Measurements from ENCODE around the gene ASPN.
A peak's percentile ranks its signal among the peaks of the same experiment; 100 is the strongest.

ASPN gene

DNA sequence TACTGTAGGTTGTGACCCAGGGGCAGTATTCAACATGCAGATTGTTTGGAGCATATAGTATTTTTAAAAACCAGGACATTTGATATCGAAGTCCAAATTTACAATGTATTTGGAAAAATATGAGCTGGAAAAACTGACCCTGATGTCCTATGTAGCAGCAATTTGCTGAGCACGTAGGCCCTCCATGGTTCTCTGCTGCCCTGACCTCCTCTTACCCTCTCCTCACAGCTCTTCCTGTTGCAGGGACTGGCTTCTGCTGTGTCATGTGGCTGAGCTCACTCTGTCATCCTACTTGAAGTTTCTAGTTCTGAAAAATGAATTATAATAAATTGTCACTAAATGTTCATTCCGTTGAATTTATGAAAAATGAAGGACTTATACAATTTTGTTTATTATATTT, 4.1 kb upstream of the ASPN start:
- Histone ChIP-seq H3K36me3 (ENCODE audit: control insufficient read depth, insufficient read depth, low read length) (no peaks in the 10 kb centered on the region), H3K9me3 (ENCODE audit: control insufficient read depth, insufficient read depth, low read length) (no peaks in the 10 kb centered on the region), H3K4me1 (ENCODE audit: control insufficient read depth, insufficient read depth, low read length) (0 out of 2 replicates have a peak, but pooled peaks cover 4% of the 10 kb centered on the region), H3K27ac (ENCODE audit: low read depth, low read length) (no peak overlapping the region), H3K4me3 (ENCODE audit: low read depth, low read length) (no peak overlapping the region), H3K9ac (ENCODE audit: low read depth, low read length) (no peak overlapping the region), H3K27me3 (ENCODE audit: control insufficient read depth, insufficient read depth, low read length) (no peaks in the 10 kb centered on the region)

DNA sequence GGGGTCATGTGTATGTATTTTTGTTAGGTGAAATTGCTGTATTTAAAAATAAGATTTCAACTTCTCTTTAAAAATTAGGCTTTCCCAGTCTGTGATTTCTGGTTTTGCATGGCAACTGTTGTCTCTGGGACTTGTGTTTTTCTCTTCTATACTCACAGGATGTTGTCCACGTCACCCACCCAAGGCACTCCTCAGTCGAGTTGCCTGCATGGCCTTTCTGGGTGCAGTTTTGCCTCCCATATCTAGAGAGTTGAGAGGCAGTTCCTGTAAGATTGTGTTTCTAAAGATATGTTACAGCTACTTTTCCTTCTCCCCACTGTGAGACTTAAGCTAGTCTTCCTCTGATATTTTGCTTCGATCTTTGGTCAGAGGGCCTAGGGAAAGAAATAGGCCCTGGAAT, 2.3 kb upstream of the ASPN start:
- H3K27ac ChIP-seq (ENCODE audit: low read depth, low read length): no peak overlapping the region

DNA sequence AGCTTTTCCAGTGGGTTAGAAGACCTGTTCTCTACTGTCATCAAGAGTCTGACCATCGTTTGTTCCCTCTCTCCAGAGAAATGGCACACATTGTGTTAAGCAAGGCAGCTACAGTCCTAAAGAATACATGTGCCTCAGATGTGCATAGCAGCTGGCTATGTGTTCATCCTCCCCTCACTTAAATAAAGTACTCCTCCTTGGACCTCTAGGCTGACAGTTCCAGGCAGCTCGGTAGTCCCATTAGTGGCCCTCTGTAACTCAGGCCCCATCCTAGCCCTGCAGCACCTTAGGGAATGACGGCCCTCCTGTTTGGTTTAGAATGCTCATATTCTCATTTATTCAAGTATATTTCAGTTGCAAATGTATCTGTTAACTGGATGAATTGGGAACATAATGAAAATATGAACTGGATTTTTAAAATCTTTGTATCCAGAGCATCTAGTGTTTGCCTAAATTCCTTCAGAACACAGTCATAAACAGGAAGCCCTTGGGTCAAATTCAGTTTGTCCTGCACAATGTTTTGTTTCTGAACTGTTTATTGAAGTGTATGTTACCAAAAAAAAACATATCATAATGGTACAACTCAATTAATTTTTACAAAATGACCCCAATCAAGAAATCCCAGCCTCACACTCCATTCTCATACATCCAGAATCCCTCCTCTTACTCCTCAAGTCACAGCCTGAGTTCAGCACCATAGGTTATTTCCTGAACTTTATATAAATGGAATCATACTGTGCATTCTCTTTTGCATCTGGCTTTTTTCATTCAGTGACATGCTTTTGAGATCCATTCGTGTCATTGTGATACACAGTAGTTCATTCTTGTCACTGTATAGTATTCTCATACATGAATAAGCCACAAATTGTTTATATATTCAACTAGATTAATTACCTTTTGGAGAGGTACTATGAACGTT, 1.6 kb upstream of the ASPN start:
- no peaks in the 10 kb centered on the region for H3K9me3 ChIP-seq (ENCODE audit: control insufficient read depth, insufficient read depth, low read length)
- no peak overlapping the region for H3K9ac ChIP-seq (ENCODE audit: low read depth, low read length)
- H3K36me3 ChIP-seq (ENCODE audit: control insufficient read depth, insufficient read depth, low read length): no peaks in the 10 kb centered on the region
- no peaks in the 10 kb centered on the region for H3K27me3 ChIP-seq (ENCODE audit: control insufficient read depth, insufficient read depth, low read length)
- H3K4me3 ChIP-seq (ENCODE audit: low read depth, low read length): no peak overlapping the region
- H3K4me1 ChIP-seq (ENCODE audit: control insufficient read depth, insufficient read depth, low read length): peaks cover 23% of the 10 kb centered on the region
- H3K27ac ChIP-seq (ENCODE audit: low read depth, low read length): no peak overlapping the region

More for the DNA sequence above, 2.3 kb upstream of the ASPN start:
- Histone ChIP-seq H3K9ac (ENCODE audit: low read depth, low read length) (no peak overlapping the region), H3K36me3 (ENCODE audit: control insufficient read depth, insufficient read depth, low read length) (no peaks in the 10 kb centered on the region), H3K4me3 (ENCODE audit: low read depth, low read length) (no peak overlapping the region), H3K9me3 (ENCODE audit: control insufficient read depth, insufficient read depth, low read length) (no peaks in the 10 kb centered on the region), H3K4me1 (ENCODE audit: control insufficient read depth, insufficient read depth, low read length) (peaks cover 22% of the 10 kb centered on the region), H3K27me3 (ENCODE audit: control insufficient read depth, insufficient read depth, low read length) (no peaks in the 10 kb centered on the region)

DNA sequence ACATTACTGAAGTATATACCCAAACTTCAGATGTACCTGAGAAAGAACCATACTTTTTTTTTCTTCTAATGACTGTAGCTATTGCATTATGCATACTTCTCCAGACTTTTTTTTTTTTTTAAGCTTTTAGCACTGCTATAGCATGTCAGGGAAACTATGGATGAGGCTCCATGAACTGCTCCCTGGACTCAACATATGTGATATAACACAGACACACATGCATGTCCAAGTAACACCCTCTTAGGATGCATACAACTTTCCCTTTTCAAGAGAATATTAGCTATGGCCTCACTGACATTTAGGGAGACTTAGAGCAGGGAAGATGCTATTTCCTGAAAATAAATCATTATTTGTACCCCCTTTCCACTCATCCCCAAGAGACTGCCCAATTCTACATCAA, 499 bp upstream of the ASPN start:
- no peak overlapping the region for H3K27ac ChIP-seq (ENCODE audit: low read depth, low read length)
- no peaks in the 10 kb centered on the region for H3K9me3 ChIP-seq (ENCODE audit: control insufficient read depth, insufficient read depth, low read length)
- H3K27me3 ChIP-seq (ENCODE audit: control insufficient read depth, insufficient read depth, low read length): no peaks in the 10 kb centered on the region
- H3K36me3 ChIP-seq (ENCODE audit: control insufficient read depth, insufficient read depth, low read length): no peaks in the 10 kb centered on the region
- H3K9ac ChIP-seq (ENCODE audit: low read depth, low read length): no peak overlapping the region
- H3K4me3 ChIP-seq (ENCODE audit: low read depth, low read length): no peak overlapping the region
- peaks cover 23% of the 10 kb centered on the region for H3K4me1 ChIP-seq (ENCODE audit: control insufficient read depth, insufficient read depth, low read length)

DNA sequence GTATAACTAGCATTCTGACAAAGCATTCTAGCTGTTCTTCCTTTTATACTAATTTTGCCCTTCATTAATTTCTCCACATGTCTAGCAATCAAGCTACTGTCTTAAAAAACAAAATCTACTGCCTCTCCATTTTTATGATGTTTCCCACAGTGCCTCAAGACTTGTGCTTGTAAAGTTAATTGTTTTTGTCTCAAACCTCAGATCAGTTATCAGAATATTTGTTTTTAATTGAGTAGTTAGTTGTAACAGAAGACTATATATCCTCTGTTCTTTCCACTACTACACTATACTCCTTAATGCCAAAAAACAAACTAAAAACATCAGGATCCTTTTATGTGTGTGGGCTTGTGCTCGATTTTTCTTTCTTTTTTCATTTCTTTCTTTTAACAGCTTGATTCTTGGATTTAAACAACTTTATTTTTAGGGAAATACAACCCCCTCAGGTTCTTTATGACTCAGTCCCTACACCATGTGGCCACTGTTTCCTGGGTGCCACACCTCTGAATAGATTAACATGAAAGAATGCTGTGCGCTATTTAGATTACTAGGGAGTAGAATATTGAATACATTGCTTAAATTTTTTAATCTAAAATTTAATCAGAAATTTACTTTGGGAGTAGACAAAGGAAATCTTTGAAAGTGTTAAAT, 1.2 kb downstream of the ASPN start:
- H3K9ac ChIP-seq (ENCODE audit: low read depth, low read length): no peak overlapping the region
- no peak overlapping the region for H3K4me3 ChIP-seq (ENCODE audit: low read depth, low read length)
- peaks cover 31% of the 10 kb centered on the region for H3K4me1 ChIP-seq (ENCODE audit: control insufficient read depth, insufficient read depth, low read length)
- no peaks in the 10 kb centered on the region for H3K27me3 ChIP-seq (ENCODE audit: control insufficient read depth, insufficient read depth, low read length)
- H3K9me3 ChIP-seq (ENCODE audit: control insufficient read depth, insufficient read depth, low read length): no peaks in the 10 kb centered on the region
- H3K27ac ChIP-seq (ENCODE audit: low read depth, low read length): peak overlapping the region; percentile 16
- no peaks in the 10 kb centered on the region for H3K36me3 ChIP-seq (ENCODE audit: control insufficient read depth, insufficient read depth, low read length)

DNA sequence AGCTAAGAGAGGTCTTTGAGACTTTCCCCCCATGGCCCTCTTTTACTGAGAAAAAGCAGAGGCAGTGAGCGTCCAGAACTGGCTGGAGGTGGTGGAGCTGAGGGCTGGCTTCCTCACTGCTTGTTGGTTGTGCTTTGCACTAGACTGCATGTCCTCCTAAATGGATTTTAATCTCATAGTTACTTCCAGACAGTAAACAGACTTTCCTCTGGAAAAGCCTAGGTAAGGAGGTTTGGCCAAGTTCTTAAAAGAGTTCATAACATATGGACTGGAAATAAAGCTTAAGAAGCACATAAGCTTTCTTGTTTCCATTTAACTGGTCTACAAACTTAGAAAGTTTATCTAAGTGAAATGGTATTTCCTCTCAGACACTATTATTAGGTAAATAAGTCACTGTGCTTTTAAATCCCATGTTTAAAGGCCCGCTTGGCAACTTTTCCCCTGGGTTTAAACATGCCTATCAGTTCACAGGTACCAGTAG, 2.0 kb downstream of the ASPN start:
- Histone ChIP-seq H3K9ac (ENCODE audit: low read depth, low read length) (no peak overlapping the region), H3K27me3 (ENCODE audit: control insufficient read depth, insufficient read depth, low read length) (no peaks in the 10 kb centered on the region), H3K9me3 (ENCODE audit: control insufficient read depth, insufficient read depth, low read length) (no peaks in the 10 kb centered on the region), H3K36me3 (ENCODE audit: control insufficient read depth, insufficient read depth, low read length) (no peaks in the 10 kb centered on the region), H3K4me1 (ENCODE audit: control insufficient read depth, insufficient read depth, low read length) (peaks cover 31% of the 10 kb centered on the region), H3K27ac (ENCODE audit: low read depth, low read length) (peak overlapping the region; percentile 68), H3K4me3 (ENCODE audit: low read depth, low read length) (peak overlapping the region; percentile 18; the same call in 1 of the 2 replicates)

DNA sequence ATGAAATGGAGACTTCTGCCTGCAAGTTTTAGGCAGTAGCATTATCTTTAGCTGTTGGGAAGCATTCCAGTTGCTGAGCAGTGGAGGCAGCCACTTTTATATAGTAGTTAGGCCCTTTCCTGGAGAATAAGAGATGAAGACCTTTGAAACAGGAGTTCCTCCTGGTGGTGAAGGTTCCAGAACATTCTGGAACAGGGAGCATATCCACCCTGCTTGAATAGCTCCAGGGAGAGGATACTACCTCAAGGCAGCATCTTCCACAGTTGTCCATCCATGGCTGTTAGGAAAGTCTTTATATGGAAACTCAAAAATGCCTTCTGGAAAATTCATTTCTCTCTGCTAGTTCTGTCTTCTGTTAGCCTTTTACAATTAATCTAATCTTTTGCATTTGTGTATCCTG, 3.0 kb downstream of the ASPN start:
- peaks cover 31% of the 10 kb centered on the region for H3K4me1 ChIP-seq (ENCODE audit: control insufficient read depth, insufficient read depth, low read length)
- no peaks in the 10 kb centered on the region for H3K27me3 ChIP-seq (ENCODE audit: control insufficient read depth, insufficient read depth, low read length)
- no peak overlapping the region for H3K9ac ChIP-seq (ENCODE audit: low read depth, low read length)
- H3K36me3 ChIP-seq (ENCODE audit: control insufficient read depth, insufficient read depth, low read length): no peaks in the 10 kb centered on the region
- no peak overlapping the region for H3K4me3 ChIP-seq (ENCODE audit: low read depth, low read length)
- H3K9me3 ChIP-seq (ENCODE audit: control insufficient read depth, insufficient read depth, low read length): no peaks in the 10 kb centered on the region
- no peak overlapping the region for H3K27ac ChIP-seq (ENCODE audit: low read depth, low read length)

DNA sequence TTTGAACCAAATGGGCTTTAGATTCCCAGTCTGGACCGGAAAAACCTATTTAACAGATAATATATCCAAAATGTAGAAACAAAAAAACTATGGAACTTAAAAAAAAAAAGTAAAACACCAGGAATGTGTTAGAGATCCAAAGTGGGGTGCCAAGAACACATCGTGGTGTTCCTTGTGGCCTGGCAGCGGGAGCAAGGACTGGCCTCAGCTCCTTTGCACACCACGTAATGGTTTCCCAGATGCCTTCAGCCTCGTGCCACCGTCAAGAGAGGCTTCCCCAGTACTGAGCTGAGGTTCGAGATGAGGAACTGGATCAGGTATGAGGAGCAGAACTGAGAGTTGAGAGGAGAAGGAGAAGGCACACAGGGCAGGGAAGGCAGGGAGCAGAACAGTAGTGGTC, 3.5 kb downstream of the ASPN start:
- H3K36me3 ChIP-seq (ENCODE audit: control insufficient read depth, insufficient read depth, low read length): no peaks in the 10 kb centered on the region
- no peak overlapping the region for H3K9ac ChIP-seq (ENCODE audit: low read depth, low read length)
- H3K27ac ChIP-seq (ENCODE audit: low read depth, low read length): no peak overlapping the region
- H3K27me3 ChIP-seq (ENCODE audit: control insufficient read depth, insufficient read depth, low read length): no peaks in the 10 kb centered on the region
- peaks cover 31% of the 10 kb centered on the region for H3K4me1 ChIP-seq (ENCODE audit: control insufficient read depth, insufficient read depth, low read length)
- no peaks in the 10 kb centered on the region for H3K9me3 ChIP-seq (ENCODE audit: control insufficient read depth, insufficient read depth, low read length)
- no peak overlapping the region for H3K4me3 ChIP-seq (ENCODE audit: low read depth, low read length)

DNA sequence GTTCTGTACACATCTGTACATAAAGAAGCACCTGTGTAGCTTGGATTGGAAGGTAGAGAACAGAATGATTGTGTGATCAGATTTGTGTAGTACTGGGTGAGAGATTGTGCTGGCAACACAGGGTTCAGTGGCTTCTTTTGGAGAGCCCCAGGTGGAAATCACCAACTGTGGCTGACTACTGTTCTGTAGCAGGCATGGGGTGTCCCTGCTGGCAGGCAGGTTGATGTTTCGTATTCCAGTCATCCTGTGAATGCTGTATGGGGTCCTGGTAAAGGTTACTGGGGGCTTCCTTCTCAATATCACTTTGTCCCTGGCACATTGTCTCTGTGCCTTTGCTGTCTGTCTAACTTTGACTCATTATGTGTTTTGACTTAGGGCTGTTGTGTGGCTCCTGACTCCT, 5.3 kb downstream of the ASPN start:
- no peaks in the 10 kb centered on the region for H3K36me3 ChIP-seq (ENCODE audit: control insufficient read depth, insufficient read depth, low read length)
- no peak overlapping the region for H3K27ac ChIP-seq (ENCODE audit: low read depth, low read length)
- H3K4me1 ChIP-seq (ENCODE audit: control insufficient read depth, insufficient read depth, low read length): peaks cover 31% of the 10 kb centered on the region
- no peaks in the 10 kb centered on the region for H3K9me3 ChIP-seq (ENCODE audit: control insufficient read depth, insufficient read depth, low read length)
- no peak overlapping the region for H3K9ac ChIP-seq (ENCODE audit: low read depth, low read length)
- H3K4me3 ChIP-seq (ENCODE audit: low read depth, low read length): no peak overlapping the region
- H3K27me3 ChIP-seq (ENCODE audit: control insufficient read depth, insufficient read depth, low read length): no peaks in the 10 kb centered on the region

DNA sequence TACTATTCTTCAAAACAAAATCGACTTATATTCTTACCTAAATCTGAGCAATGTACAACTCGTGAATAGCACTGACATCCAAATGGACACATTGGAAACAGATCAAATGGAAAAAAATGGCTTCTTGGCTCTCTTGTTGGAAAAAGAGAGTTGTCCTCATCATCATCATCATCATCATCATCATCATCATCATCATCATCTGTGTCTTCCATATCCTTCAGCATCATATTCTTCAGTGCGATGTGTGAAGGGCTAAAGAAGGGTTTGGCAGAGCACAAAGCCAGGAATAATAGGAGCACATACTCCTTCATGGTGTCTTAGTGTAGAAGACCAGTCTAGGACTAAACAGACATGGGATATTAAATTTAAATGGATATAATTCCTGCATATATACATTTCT, 7.7 kb downstream of the ASPN start:
- no peaks in the 10 kb centered on the region for H3K9me3 ChIP-seq (ENCODE audit: control insufficient read depth, insufficient read depth, low read length)
- H3K4me3 ChIP-seq (ENCODE audit: low read depth, low read length): no peak overlapping the region
- no peak overlapping the region for H3K27ac ChIP-seq (ENCODE audit: low read depth, low read length)
- H3K27me3 ChIP-seq (ENCODE audit: control insufficient read depth, insufficient read depth, low read length): no peaks in the 10 kb centered on the region
- H3K36me3 ChIP-seq (ENCODE audit: control insufficient read depth, insufficient read depth, low read length): no peaks in the 10 kb centered on the region
- peaks cover 9% of the 10 kb centered on the region; the same call in 1 of the 2 replicates for H3K4me1 ChIP-seq (ENCODE audit: control insufficient read depth, insufficient read depth, low read length)
- H3K9ac ChIP-seq (ENCODE audit: low read depth, low read length): no peak overlapping the region

DNA sequence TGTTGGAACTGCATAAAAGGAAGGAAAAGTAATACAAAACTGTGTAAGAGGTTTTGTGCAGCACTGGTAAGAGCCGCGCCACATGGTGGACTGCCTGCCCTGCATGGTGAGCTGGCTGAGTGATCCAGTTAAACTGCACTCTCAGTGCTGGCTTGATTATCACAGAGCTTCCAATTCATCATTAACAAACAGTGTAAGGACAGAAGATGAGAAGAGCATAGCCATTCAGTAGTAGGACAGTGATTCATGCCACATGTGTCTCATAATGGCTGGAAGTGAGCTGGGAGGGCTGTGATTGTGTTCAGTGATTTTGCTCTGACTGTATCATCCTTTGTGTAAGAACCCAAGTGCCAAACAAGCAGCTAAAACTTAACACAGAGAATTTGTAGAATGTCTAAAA, 14.1 kb downstream of the ASPN start:
- Histone ChIP-seq H3K9me3 (ENCODE audit: control insufficient read depth, insufficient read depth, low read length) (no peaks in the 10 kb centered on the region), H3K4me1 (ENCODE audit: control insufficient read depth, insufficient read depth, low read length) (peaks cover 3% of the 10 kb centered on the region; the same call in 1 of the 2 replicates), H3K4me3 (ENCODE audit: low read depth, low read length) (no peak overlapping the region), H3K36me3 (ENCODE audit: control insufficient read depth, insufficient read depth, low read length) (no peaks in the 10 kb centered on the region), H3K27me3 (ENCODE audit: control insufficient read depth, insufficient read depth, low read length) (no peaks in the 10 kb centered on the region), H3K9ac (ENCODE audit: low read depth, low read length) (no peak overlapping the region), H3K27ac (ENCODE audit: low read depth, low read length) (no peak overlapping the region)
